GM12891 (cell line): Measurements from ENCODE around the gene SSBP2.

Source experiments
- DNase-seq: peaks from one replicate; pipeline ENCODE4 v3.0.0; 2011; ENCODE audit warnings: low spot score; ENCODE audit not compliant: insufficient read length
- FAIRE-seq: peaks from 2 replicates; lab custom pipeline; 2011; peaks lifted over from hg19 to GRCh38; lab: Jason Lieb, UNC
- PAX5 ChIP-seq: IDR thresholded peaks from 2 replicates; pipeline ENCODE4 v1.6.1; 2011; ENCODE audit warnings: low read length, moderate library complexity, mild to moderate bottlenecking; ENCODE audit not compliant: insufficient read depth, severe bottlenecking
- POLR2A ChIP-seq: IDR thresholded peaks from 2 replicates; pipeline ENCODE4 v1.6.1; 2011; ENCODE audit warnings: low read depth, low read length, control low read depth
- POLR2AphosphoS5 ChIP-seq: IDR thresholded peaks from 2 replicates; pipeline ENCODE4 v1.6.1; 2011; ENCODE audit warnings: low read depth, low read length, control low read depth
- POU2F2 ChIP-seq: IDR thresholded peaks from 2 replicates; pipeline ENCODE4 v1.6.1; 2011; ENCODE audit warnings: low read depth, mild to moderate bottlenecking, control low read depth, low read length, moderate library complexity
- SPI1 ChIP-seq: IDR thresholded peaks from 2 replicates; pipeline ENCODE4 v1.6.1; 2011; ENCODE audit warnings: low read depth, low read length, control low read depth
- TAF1 ChIP-seq: IDR thresholded peaks from 2 replicates; pipeline ENCODE4 v1.6.1; 2011; ENCODE audit warnings: low read depth, low read length, control low read depth

Gene SSBP2

DNA sequence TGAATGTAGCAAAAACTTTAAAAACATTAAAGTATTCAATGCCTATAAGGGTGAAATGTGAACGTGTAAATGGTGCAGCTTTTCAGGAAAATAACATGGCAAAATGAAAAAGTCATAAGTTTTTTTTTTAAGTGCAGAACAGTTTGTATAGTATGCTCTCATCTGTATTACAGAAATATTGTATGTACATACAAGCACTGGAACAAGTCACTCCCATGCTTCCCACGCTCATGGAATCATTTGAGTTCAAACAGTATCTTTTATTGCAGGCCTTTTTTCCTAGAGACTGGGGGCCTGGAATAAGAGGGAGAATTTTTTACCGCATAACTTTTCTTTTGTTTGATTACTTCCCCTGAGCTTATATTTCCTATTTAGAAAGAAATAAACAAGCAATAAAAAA lies 94.1 kb downstream of the SSBP2 start:
- TF ChIP-seq SPI1: no peak
- no peak for FAIRE-seq
- DNase-seq: no peak

DNA sequence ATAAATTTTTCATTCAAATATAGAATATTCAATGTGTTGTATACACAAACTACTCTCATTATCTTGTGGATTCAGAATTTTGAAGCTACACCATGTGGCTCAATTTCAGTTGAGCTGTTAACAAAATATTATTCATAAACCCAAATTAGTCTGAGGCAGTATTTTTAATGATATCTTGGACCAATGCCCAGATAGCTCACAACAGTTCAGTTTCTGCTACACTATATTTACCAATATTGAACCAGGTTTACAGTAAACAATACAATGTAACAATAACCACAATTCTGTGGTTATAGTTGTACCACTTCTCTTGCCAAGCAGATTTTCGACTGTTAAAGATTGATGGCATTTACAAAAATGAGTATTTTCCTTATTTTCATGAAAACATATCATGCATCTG lies 99.9 kb downstream of the SSBP2 start:
- DNase-seq: no peak

GRCh38 chr5:81646469-81646995 lies 104.4 kb downstream of the SSBP2 start:
- no peak for DNase-seq
- FAIRE-seq: no peak
- TF ChIP-seq SPI1 (no peak), POLR2AphosphoS5 (no peak), POU2F2 (no peak), TAF1 (no peak), POLR2A (no peak), PAX5 (no peak)

More for the DNA sequence above, 99.9 kb downstream of the SSBP2 start:
- TF ChIP-seq SPI1 (no peak), POLR2A (no peak), POLR2AphosphoS5 (no peak), POU2F2 (no peak), PAX5 (no peak)
- peak; percentile 54 for FAIRE-seq

DNA sequence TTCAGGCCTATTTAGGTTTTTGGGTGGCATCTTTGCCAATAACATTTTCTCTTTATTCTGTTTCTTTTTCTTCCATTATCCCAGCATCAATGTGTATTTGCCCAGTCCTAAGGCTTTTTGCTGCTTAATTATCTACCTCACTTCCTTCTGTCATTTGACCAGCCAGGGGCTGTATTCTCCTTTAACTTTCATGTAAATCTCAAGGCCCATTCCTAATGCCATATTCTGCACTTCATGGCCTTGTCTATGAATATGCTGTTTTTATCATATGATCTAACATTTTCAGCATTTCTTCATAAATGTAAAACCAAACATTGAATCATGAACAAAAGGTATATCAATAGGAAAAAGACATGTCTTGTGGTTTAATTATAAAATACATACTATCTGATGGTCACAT lies 108.7 kb downstream of the SSBP2 start:
- no peak for DNase-seq
- peak; percentile 23 for FAIRE-seq
- TF ChIP-seq TAF1 (no peak), PAX5 (no peak), POU2F2 (no peak), POLR2A (no peak), SPI1 (no peak), POLR2AphosphoS5 (no peak)

GRCh38 chr5:81639556-81639955 lies 111.3 kb downstream of the SSBP2 start:
- FAIRE-seq: no peak
- DNase-seq: no peak
- no peak for TF ChIP-seq TAF1
- no peak for TF ChIP-seq POLR2A
- no peak for TF ChIP-seq SPI1
- TF ChIP-seq POLR2AphosphoS5: no peak
- TF ChIP-seq POU2F2: no peak
- TF ChIP-seq PAX5: no peak

GRCh38 chr5:81638471-81638870 lies 112.4 kb downstream of the SSBP2 start:
- FAIRE-seq (no peak), DNase-seq (no peak)
- no peak for TF ChIP-seq POLR2A
- no peak for TF ChIP-seq SPI1
- TF ChIP-seq POLR2AphosphoS5: no peak
- TF ChIP-seq TAF1: no peak
- TF ChIP-seq PAX5: no peak
- TF ChIP-seq POU2F2: no peak

DNA sequence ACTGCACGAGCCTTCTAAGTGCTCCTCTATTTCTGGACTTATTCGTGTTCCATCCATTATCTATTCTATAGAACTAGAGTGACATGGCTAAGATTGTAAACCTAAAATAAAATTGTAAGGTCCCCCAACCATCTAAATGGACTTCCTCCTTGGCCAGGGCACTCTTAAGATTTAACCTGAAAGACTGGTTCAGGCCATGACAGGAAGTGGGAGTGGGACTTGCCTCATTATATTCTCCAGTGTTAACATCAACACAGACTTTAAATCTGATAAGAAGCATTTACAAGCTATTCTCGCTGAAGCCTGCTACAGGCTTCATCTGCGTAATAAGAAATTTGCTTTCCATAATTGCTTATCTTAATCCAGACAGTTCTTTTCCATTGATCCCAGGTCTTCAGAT lies 117.0 kb downstream of the SSBP2 start:
- TF ChIP-seq PAX5 (no peak), POU2F2 (no peak), SPI1 (peak; percentile 50; the same call in 1 of the 2 replicates), TAF1 (no peak)
- DNase-seq (no peak), FAIRE-seq (no peak)

- FAIRE-seq (peak; percentile 70), DNase-seq (no peak)
- no peak for TF ChIP-seq POU2F2
- no peak for TF ChIP-seq TAF1
- peak; percentile 60 for TF ChIP-seq PAX5
These were observed 117.4 kb downstream of the SSBP2 start for GRCh38 chr5:81633471-81633870.

DNA sequence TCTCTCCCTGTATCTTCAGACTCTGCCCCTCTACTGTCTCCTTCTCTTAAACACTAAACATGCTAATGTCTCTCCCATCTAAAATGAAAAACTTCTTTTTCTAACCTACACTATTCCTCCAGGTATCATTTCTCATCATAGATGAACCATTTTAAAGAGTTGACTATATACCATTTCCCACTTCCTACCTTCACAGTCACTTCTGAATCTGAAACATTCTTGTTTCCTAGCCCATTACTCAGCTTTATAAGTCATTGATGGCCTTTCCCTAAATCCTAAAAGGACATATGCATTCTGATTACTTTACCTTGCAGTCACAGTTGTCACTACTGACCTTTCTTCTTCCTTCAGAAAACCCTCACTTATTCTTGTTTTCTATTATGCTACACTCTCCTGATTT lies 118.2 kb downstream of the SSBP2 start:
- TF ChIP-seq PAX5 (no peak), POLR2AphosphoS5 (no peak), SPI1 (peak; percentile 62; the same call in 1 of the 2 replicates), POU2F2 (no peak)
- DNase-seq (no peak), FAIRE-seq (no peak)

DNA sequence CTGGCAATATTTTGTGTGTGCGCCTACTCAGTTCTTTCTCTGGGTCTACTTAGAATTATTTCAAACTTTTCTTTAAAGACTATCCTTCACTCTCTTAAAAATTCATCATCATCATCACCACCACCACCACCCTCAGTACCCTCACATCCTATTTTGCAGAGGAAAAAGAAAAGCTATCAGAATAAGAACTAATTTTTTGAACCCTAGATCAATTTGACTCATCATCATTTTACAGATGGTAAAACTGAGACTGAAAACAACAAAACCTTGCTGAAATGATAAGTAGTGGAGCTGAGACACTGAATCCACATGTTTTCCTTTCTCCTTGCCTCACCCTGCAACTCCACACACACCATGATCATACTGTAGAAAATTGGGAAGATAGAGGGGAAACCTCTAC lies 119.3 kb downstream of the SSBP2 start:
- DNase-seq: no peak
- FAIRE-seq: no peak
- no peak for TF ChIP-seq PAX5
- TF ChIP-seq POLR2AphosphoS5: no peak
- TF ChIP-seq POLR2A: no peak
- no peak for TF ChIP-seq POU2F2
- no peak for TF ChIP-seq SPI1
- no peak for TF ChIP-seq TAF1
